ENCODE results near the gene SH2B2. TPM values are rescaled to one million over a fixed set of nuclear protein-coding genes. Genes with fewer than 3 reads are reported as not detected.

Gene SH2B2
- total and polyA plus RNA-seq, 2 donors (not counting 3 experiments of a cell fraction or from before 2014, with no cell fraction given): 0.69 to 0.73 TPM

GRCh38 chr7:102277901-102278300, 8.8 kb upstream of the SH2B2 start:
- Histone ChIP-seq H3K9me3 (replicated peaks; ENCODE audit: control insufficient read depth, insufficient read depth, low read length) (no peaks in the 10 kb centered on the region), H3K27ac (ENCODE audit: insufficient read depth, low read depth, low read length) (no peak overlapping the region), H3K27me3 (ENCODE audit: control insufficient read depth in 2 of 2, insufficient read depth in 2 of 2, low read length in 2 of 2) (no peaks in the 10 kb centered on the region), H3K9me1 (replicated peaks; ENCODE audit: control insufficient read depth, extremely low read depth, insufficient read depth, low read length) (no peaks in the 10 kb centered on the region), H2AFZ (ENCODE audit: low read depth, low read length) (no peak overlapping the region), H3K4me3 (replicated peaks in 1 of 3; ENCODE audit: insufficient read depth in 1 of 3, low read depth in 1 of 3, low read length in 3 of 3) (no peak overlapping the region), H3K4me1 (ENCODE audit: control insufficient read depth, extremely low read depth, insufficient read depth, low read length) (no peaks in the 10 kb centered on the region), H3K36me3 (ENCODE audit: control insufficient read depth in 2 of 2, extremely low read depth in 1 of 2, insufficient read depth in 2 of 2, low read length in 2 of 2) (no peaks in the 10 kb centered on the region), H4K20me1 (replicated peaks; ENCODE audit: control insufficient read depth, extremely low read depth, insufficient read depth, low read length) (no peaks in the 10 kb centered on the region), H3K9ac (replicated peaks; ENCODE audit: extremely low read depth, insufficient read depth, low read length) (no peak overlapping the region), H3K4me2 (ENCODE audit: insufficient read depth, low read length) (no peak overlapping the region), H3K79me2 (ENCODE audit: control insufficient read depth, insufficient read depth, low read length) (no peaks in the 10 kb centered on the region)
- CTCF ChIA-PET: interaction anchor here (1.0 to 3.8 kb wide), 6 partner anchors 110 to 736 kb away, joined by 3 to 32 read pairs (median 10); no protein-coding TSS in a partner anchor
- no TSS peak for BruUV-seq (replicated peaks)
- TF ChIP-seq EZH2 (IDR thresholded peaks at IDR 0.05; ENCODE audit: borderline replicate concordance, low read depth, low read length, severe bottlenecking): no peak
- TF ChIP-seq GATA2 (IDR thresholded peaks at IDR 0.05; ENCODE audit: insufficient read depth, insufficient read length, low read depth, low read length): no peak
- no peak for TF ChIP-seq POLR2AphosphoS5 (IDR thresholded peaks at IDR 0.05; ENCODE audit: insufficient read depth, low read depth, low read length)
- TF ChIP-seq POLR2A (IDR thresholded peaks at IDR 0.05; ENCODE audit: low read depth, low read length): no peak
- TF ChIP-seq MAX (IDR thresholded peaks at IDR 0.05; ENCODE audit: insufficient read depth, insufficient read length): no peak
- no peak for TF ChIP-seq MYC (IDR thresholded peaks at IDR 0.05; ENCODE audit: low read depth, low read length)
- TF ChIP-seq, protein P1, sequence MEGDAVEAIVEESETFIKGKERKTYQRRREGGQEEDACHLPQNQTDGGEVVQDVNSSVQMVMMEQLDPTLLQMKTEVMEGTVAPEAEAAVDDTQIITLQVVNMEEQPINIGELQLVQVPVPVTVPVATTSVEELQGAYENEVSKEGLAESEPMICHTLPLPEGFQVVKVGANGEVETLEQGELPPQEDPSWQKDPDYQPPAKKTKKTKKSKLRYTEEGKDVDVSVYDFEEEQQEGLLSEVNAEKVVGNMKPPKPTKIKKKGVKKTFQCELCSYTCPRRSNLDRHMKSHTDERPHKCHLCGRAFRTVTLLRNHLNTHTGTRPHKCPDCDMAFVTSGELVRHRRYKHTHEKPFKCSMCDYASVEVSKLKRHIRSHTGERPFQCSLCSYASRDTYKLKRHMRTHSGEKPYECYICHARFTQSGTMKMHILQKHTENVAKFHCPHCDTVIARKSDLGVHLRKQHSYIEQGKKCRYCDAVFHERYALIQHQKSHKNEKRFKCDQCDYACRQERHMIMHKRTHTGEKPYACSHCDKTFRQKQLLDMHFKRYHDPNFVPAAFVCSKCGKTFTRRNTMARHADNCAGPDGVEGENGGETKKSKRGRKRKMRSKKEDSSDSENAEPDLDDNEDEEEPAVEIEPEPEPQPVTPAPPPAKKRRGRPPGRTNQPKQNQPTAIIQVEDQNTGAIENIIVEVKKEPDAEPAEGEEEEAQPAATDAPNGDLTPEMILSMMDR (IDR thresholded peaks at IDR 0.05; ENCODE audit: extremely low read depth in 1 of 2, insufficient read depth in 1 of 2, low read depth in 1 of 2, low read length in 2 of 2): no peak
- no peak for TF ChIP-seq FOS (IDR thresholded peaks at IDR 0.05; ENCODE audit: borderline replicate concordance, insufficient read depth, low read length)
- TF ChIP-seq JUN (IDR thresholded peaks at IDR 0.05; ENCODE audit: borderline replicate concordance, insufficient read depth, insufficient read length, low read depth): no peak
- intact Hi-C loops (cut with micrococcal nuclease): no loop called here
- DNase-seq (ENCODE audit: low read depth, low spot score) (no peak), FAIRE-seq (no peak)
- dilution Hi-C loops (cut with MboI; ENCODE audit: extremely low pct_ligation_motif_present, low sequenced_read_pairs): no loop called here
- POLR2A ChIA-PET: no interaction called here

All from endothelial cell of umbilical vein (primary cell).